OCI-M1 (cell line): ENCODE data around the gene KIF27.
A peak's percentile ranks its signal among the peaks of the same experiment; 100 is the strongest.
"Not testable (repeated sequence)": the region's sequence is repeated elsewhere in the genome, so short reads cannot be mapped to it uniquely, and the experiment has no call there.

Experiments
- DNase-seq: peaks from one replicate; lab custom pipeline; 2025; lab: John Stamatoyannopoulos, UW

The KIF27 gene

DNA sequence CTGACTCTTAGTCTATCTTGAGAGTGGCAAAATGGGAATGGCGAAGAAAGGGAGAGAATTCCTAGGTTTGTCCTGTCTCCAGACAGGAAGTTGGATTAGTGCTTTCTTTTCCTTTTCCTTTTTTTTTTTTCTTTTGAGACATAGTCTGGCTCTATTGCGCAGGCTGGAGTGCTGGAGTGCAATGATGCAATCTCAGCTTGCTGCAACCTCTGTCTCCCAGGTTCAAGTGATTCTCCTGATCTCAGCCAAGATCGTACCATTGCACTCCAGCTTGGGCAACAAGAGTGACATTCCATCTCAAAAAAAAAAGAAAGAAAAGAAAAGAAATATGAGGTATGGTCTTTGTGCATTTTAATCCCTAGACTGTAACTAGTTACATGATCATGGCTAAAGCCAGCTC, 12.6 kb upstream of the KIF27 start:
- no peak for DNase-seq

DNA sequence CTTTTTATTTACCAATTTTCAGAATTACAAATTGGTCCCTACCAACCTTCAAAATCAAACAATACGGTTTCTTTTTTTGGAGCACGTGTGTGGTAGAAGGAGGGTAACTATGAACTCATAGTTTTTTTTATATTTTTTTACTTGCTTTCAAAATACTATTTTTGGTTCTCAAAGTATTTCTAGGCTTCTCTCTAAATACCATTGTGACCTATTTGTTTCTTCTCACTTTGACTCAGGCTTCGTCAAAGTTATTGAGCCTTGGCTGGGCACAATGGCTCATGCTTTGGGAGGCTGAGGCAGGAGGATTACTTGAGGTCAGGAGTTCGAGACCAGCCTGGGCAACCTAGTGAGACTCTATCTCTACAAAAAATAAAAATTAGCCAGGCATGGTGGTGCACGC, 11.6 kb upstream of the KIF27 start:
- DNase-seq, result no peak

DNA sequence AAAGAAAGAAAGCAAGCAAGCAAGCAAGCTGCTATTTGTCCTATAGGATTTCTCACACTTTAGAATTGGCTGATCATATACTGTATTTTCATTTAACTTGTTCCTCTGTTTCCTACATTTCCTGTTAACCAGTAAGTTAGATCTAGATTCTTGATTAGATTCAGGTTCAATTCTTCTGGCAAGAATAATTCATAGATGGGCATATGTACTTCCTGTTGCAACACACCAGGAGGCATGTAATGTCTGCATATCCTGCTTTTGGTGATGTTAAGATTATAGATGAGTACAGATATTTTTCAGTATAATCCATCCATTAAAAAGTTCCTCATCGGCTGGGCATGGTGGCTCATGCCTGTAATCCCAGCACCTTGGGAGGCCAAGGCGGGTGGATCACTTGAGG, 10.8 kb upstream of the KIF27 start:
- no peak for DNase-seq

DNA sequence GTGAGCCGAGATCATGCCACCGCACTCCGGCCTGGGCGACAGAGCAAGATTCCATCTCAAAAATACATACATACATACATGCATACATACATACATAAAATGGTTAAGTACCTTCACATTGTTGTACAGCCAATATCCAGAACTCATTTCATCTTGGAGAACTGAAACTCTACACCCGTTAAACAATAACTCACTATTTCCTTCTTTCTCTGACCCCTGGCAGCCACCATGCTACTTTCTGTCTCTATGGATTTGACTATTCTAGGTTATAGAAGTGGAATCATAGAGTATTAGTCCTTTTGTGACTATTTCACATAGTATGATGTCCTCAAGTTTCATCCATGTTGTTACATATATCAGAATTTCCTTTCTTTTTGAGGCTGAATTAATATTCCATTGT, 9.6 kb upstream of the KIF27 start:
- DNase-seq, result no peak

DNA sequence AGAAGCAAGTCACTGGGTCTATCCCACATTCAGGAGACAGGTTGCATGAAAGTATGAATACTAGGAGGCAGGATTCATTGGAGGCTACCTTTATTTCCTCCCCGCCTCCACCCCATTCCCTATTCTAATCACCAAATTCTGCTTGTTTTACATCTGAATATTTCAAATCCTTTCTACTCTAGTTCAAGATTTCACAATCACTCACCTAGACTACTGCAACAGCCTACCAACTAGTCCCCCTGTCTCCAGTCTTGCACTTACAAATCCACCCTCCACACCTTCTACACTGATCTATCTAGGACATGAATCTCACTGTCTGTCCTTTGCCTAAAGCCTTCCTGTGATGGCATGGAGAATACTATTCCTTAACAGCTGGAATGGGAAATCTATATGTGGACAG, 6.4 kb upstream of the KIF27 start:
- no peak for DNase-seq

DNA sequence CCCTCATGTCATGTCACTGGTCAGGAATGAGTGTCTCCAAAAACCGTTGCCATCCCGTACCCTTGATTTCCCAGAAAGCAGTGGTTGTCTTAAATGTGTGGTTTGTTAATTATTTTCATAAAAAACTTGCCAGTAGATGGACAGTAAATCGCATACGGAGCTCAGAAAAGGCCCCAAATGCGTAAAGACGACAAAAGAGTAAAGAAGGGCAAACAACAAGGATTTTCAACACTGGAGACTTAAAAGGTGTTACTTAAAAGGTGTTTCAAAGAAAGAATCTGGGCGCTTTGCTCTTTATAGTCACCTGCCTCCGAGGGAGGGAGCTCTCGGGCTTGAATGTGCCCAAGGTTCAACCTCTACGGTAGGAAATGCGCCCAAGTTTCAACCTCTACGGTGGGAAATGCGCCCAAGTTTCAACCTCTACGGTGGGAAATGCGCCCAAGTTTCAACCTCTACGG, 734 bp downstream of the KIF27 start:
- DNase-seq, result peak; percentile 84

DNA sequence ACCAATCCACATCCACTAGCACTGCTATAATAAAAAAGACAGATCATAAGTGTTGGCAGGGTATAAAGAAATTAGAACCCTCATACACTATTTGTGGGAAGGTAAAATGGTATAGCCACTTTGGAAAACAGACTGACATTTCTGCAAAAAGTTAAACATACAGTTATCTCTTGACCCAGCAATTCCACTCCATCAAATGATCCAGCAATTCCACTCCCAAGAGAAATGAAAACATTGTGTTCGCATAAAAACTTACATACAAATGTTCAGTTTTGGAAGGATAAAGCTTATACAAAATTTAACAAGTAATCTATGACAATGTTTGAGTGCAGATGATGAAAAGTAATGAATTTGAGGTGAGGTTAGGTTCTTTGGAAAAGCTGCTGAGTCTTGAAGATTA, 2.1 kb downstream of the KIF27 start:
- DNase-seq, result no peak

DNA sequence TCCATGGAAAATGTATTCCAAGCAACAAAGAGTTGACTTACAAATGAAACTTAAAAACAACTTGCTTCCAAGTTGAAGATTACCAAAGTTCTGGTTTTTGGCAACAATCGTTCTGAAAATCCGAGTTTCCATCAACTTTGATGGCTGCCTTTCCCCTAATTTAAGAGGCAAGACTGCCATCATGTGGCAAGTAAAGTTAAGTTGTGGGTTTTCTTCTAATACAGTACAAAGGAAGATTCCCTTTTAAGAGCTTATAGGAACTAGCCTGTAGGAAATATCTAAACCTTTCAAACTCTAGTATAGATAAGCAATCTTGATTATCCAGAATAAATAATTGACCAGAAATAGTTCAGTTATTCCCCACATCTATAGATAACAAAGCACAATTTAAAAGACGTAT, 9.0 kb downstream of the KIF27 start:
- peak; percentile 61 for DNase-seq

DNA sequence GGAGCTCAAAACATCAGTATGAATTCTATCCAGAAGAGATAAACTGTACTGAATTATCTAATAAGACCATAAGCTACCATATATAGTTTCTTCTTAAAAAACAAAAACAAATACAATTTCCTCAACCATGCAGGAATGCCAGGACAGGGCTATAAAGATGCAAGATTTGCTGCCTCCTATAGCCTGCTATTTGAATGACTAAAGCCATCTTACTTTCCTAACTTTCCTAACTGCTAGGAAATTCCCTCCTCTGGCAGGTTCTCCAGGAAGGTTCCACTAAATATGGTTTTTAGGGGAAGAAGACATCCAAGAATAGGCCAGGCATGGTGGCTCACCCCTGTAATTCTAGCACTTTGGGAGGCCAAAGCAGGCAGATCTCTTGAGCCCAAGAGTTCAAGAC, 15.1 kb downstream of the KIF27 start:
- DNase-seq, result no peak

DNA sequence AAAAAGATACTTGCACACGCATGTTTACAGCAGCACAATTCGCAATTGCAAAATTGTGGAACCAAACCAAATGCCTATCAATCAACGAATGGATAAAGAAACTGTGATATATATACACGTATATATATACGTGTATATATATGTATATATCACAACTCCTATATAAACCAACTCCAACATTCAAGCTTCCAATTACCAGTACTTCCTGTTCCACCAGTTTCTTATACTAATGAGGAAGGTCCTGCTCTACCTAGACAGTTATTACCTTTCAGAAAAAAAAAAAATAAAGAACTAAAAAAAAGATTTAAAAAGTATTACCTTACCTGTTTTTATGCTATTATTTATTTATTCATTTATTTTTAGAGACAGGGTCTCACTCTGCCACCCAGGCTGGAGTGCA, 20.6 kb downstream of the KIF27 start:
- not testable (repeated sequence) for DNase-seq

DNA sequence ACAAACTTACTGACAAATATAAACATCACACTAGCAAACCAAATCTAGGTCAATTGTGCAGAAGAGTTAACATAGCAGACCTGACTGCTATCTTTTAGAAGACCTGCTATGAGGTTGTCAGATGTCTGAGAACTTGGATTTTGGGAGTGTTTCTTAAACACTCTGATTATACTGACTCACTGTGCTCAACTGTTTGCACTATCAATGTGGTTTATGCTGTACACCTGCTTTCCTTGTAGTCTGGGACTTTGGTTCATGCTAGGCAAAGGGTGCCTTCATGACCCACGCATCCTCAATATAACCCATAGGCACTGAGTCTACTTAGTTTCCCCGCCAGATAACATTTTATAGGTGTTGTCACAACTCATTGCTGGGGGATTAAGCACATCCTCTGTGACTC, 26.9 kb downstream of the KIF27 start:
- DNase-seq, result not testable (repeated sequence)

DNA sequence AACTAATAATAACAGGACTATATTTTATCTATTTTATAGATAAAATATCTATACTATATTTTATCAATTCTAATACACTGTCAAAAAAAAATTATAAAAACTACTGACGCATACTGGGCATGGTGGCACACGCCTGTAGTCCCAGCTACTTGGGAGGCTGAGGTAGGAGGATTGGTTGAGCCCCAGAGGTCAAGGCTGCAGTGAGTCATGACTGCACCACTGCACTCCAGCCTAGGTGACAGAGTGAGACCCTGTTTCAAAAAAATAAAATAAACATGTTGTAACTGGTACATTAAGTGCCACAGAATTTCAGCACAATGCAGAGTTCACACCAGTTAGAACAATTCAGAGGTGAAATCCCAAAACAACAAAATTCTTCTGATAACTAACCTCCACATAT, 34.7 kb downstream of the KIF27 start:
- DNase-seq, result not testable (repeated sequence)

DNA sequence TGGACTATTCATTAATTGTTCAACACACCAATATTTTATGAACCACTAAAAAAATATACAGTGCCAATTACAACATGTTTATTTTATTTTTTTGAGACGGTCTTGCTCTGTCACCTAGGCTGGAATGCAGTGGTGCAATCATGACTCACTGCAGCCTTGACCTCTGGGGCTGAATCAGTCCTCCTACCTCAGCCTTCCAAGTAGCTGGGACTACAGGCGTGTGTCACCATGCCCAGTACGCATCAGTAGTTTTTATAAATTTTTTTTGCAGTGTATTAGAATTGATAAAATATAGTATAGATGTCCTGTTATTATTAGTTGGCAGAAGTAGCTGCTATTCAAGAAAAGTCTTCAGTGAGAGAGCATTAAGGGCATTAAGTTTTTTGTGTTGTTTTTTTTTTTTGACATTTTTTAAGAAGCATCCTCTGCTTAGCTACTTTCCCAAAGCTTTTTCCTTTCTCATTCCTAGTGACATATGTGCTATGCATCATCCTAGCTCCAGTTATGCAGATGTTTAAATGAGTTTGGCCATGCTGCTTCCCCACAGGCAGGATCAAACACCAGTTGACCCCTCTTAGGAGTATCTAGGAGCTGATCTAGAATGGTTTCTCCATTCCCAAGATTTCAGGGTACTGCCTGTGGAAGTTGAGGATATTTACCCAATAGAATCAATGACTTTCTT, 35.5 kb downstream of the KIF27 start:
- not testable (repeated sequence) for DNase-seq

DNA sequence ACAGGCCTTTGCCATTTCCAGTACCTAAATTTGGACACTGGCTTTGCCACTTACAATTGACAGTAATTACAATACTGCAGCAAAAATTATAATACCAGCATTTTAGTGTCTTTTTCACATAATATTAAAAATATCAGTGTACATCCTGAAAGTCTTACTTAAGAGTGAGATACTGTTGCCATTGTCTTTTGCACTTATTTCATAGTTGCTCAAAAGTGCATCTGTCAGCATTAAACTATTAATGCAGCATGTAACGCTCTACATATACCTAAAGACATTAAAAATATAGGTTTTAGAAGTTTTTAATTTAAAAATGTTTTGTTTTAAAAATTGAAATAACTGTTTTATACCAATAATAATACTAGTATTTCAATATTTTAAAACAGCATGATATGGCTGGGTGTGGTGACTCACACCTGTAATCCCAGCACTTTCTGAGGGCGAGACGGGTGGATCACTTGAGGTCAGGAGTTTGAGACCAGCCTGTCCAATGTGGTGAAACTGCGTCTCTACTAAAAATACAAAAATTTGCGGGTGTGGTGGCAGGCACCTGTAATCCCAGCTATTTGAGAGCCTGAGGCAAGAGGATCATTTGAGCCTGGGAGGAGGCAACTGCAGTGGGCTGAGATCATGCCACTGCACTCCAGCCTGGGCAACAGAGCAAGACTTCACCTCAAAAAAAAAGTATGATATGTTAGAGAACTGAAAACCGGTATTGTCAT, 39.4 kb downstream of the KIF27 start:
- DNase-seq, result not testable (repeated sequence)

DNA sequence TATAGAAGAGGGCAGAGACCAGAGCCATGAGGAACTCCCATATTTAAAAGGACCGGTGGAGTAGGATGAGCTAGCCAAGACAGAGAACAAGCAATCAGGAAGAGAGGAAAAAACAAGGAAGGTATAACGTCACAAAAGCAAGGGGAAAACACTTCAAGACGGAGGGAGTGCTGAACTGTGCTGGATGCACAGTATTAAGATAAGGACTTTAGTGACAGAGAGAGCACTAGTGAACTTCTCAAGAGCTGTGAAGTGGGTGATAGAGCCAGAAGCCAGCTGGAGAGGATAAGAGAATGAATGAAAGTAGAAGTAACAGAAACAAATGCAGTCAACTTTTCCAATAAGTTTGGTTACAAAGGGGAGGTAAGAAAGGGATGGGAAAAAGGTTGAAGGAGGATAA, 45.7 kb downstream of the KIF27 start:
- not testable (repeated sequence) for DNase-seq

DNA sequence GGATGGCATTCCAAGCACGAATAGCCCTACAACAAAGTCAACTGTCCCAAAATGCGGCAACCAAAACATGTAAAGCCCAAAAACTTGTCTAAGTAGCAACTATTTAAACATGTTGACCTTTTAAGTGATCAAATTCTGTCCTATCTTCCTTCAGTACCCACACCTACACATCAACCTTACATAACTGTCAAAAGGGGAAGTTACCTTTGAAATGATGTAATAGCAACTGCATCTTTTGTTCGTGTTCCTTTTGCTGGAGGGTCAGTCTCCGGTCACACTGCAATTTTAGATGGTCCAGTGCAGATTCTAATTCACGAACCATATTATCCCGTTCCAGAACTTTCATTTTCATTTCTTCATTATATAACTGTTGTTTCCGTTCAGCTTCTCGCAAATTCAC, 71.3 kb downstream of the KIF27 start:
- DNase-seq, result not testable (repeated sequence)

DNA sequence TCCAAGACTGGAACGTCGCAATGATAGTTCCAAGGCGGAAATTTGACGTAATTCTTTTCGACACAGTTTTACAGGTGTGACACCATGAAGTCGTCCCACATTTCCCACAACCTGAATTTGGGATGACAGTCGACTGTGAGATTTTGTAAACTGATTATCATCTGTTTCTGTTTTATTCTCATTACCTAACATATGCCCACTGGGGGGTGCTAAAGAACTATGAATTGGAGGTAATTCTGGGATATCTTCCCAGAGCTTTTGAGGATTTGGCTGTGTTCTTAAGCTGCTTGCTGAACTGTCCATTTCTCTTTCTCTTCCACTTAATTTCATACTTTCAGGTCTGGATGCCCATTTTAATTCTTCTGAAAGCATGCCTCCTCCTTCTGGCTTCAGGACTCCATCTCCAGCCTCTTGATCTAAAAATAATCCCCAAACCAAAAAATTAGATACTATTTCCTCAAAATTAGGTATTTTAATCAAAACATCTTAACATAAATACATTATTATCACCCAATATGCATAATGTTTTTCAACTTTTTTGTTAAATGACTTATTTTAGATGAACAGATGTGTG, 84.1 kb downstream of the KIF27 start:
- DNase-seq, result not testable (repeated sequence)

DNA sequence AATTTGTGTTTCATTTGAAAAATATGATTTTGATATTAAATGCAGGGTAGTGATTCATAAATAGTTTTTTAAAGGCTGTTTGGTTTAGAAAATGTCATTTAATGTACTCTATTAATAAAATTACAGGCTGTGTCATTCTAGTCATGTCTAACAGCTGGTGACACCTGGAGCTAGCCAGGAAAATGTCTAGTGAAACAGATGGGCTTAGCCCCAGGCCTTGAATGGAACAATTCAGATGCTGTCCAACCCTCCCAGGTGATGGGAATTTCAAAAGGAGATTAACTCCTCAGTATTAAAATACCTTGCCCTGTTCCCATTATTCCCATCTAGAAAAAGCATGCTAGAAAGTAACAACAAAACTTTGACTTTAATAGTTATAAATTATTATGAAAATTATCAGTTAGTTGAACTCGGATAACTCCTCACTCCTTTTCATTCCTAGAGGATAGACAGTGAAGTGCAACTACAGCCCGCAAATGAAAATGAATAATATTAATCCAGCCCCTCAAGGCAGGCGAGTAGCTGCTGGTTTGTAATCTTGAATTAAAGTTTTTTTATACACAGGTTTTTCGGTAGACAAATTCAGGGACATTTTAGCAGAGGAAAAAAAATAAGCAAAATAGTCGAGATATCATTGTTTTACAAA, 90.7 kb downstream of the KIF27 start:
- DNase-seq, result not testable (repeated sequence)

DNA sequence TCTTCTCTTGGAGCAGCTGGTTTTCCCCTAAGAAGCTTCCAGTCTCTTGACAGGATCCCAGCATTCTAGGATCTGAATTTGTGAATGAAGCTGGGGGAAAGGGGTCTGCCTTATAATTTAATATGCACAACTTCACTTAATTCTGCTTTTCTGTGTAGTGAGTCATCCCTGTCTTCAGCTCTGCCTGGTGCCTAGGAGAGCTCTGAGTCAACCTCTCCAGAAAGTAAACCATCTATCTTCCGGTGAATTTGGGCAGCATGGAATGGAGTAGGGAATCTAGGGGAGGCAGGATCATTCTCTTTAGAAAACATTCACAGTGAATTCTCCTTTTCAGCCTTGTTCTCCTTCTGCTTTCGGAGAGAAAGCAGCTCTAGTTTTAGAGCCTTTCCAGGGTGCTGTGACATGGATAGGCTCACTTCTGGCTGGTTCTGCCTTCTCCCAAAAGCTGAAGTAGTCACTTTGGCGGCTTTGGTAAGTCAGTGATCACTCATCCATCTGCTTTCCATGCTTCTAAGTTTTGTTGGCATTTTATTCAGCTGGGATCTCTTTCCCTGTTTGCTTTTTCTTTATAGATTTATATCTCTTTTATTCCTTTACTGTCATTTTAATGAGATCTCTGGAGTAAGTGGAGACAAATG, 96.1 kb downstream of the KIF27 start:
- not testable (repeated sequence) for DNase-seq

DNA sequence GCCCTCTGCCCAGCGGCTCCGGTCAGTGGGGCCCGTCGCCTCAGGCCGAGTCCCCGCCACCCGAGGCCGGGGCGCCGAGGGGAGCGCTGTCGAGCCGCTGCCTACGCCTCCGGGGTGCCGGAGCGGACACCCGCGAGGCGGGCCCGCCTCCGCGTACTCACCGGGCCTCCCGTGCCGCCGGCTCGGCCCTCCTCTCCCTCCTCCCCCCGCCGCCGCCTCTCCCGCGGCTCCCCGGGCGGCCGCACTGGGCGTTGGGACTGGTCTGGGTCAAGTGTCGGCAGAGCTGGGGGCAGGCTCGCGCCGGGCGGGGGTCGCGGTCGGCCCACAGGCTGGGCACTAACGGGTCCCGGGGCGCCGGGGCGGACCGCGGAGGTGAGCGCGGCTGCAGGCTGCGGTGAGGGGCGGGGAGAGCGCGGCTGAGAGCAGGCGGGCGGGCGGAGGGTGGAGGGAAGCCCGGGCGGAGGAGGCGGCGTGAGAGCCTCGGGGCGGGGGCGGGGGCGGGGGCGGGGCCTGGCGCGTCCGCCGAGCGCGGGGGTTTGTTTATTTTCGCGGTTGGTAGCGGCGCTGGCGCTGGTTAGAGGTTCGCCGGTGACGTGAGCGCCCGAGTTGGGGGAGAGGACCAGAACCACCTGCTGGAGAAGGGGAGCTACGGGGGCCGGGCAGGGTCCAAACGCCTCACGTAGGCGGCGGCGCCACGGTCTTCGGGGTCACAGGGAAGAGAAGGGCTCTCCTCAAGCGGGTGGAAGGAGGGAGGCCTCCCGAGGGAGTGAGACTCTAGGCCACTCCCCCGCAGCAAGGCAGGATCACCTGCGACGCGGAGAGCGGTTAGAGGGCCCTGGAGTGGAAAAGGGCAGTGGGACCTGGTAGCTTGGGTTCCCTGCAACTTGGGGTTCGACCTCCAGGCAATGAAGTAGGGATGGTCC, 103.6 kb downstream of the KIF27 start, which contains the start of gene GKAP1:
Gene GKAP1 (minus strand): TSS at position 414 of the 923 bp plus-strand sequence. CDS start 11,252 bp downstream, outside the sequence.
- DNase-seq, result peak; percentile 78

DNA sequence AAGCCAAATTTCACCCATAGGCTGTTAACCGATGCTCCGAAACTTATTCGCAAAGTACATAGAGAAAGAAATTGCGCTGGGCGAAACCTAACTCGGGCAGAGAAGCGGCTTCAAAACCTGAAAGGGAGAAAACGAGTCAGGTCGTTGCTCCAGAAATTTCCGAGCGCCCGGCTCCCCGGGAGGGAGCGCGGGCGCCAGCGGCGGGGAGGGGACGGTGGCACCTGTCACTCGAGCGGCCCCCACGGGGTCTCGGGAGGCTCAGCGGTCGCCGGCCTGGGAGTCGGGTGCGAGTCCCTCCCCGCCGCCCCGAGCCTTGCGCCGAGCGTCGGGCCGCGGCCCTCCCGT, 104.2 kb downstream of the KIF27 start:
- DNase-seq, result peak; percentile 56
